NCI-H748 (cell line): ENCODE data around the gene GBX1.

Source experiments
- DNase-seq: peaks from one replicate; lab custom pipeline; 2025; ENCODE audit not compliant: unreplicated experiment; lab: John Stamatoyannopoulos, UW

Gene GBX1

DNA sequence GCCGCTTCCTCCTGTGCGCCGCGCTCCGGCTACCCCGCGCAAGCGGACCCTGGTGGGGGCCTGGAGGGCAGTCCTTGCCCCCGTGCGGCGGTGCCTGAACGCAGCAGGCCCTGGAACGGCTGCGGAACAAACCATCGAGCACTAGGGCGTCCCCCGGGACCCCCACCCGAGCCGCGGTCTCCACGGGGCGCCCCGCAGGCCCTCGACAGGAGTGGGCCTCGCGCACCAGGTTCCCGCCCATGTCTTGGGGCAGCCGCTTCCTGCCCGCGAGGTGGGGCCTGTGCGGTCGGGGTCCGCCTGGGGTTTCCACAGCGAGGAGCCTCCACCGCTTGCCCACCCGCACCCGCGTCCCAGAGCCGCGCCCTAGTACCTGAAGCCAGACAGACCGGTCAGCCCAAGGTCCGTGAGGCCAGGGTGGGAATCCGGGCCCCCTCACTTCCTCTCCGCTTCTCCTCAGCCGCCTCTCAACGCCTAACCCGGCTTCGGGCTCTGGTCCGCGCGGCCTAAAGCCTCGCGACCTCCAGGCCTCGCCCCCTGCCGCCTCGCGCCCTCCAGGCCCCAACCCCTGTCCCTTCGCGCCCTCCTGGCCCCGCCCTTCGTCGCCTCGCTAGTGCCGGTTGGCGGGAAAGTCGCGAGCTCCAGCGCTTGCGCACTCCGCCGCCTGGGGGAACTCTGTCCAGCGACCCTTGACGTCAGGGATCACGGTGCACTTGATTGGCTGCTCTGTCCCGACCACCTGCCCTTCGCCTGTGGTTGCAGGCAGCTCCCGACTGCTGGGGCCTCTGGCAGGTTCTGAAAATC lies 7.0 kb upstream of the GBX1 start:
- DNase-seq, result no peak

DNA sequence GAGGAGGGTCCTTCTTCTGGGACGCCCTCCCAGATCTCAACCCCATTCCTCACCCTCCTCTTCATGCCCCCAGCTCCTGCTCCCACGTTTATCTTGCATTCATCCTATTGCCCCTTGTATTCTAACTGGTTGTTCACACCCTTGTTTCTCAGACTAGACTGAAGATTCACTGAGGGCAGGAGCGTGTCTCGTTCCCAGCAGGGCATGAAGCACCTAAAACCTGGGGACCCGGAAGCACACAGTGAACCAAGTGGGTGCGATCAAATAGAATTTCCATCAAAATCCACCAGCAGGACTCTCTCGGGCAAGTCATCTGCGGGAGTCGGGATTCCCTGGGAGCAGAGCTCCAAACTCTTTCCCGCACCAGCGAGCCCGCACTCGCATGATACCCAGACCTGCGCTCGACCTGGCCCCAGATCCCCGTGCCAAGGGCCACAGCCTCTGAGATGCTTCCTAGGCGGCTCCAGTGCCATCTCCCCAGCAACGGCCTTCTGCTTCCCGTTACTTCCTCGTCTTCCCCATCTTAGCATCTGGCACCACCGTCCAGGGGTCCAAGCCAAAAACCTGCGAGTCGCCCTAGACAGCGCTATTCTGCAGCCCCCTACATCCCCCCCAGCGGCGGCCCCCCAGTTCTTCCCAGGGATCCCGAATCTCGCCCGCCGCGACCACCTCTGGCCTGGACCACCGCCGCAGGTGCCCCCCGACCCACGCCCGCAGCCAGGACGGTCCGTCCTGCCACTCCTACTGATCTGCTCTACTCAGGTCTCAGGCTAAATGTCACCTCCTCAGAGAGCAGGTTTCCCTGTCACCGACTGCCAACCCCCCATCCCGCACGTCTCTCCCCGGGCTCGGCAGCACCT lies 6.1 kb upstream of the GBX1 start:
- DNase-seq, result no peak

DNA sequence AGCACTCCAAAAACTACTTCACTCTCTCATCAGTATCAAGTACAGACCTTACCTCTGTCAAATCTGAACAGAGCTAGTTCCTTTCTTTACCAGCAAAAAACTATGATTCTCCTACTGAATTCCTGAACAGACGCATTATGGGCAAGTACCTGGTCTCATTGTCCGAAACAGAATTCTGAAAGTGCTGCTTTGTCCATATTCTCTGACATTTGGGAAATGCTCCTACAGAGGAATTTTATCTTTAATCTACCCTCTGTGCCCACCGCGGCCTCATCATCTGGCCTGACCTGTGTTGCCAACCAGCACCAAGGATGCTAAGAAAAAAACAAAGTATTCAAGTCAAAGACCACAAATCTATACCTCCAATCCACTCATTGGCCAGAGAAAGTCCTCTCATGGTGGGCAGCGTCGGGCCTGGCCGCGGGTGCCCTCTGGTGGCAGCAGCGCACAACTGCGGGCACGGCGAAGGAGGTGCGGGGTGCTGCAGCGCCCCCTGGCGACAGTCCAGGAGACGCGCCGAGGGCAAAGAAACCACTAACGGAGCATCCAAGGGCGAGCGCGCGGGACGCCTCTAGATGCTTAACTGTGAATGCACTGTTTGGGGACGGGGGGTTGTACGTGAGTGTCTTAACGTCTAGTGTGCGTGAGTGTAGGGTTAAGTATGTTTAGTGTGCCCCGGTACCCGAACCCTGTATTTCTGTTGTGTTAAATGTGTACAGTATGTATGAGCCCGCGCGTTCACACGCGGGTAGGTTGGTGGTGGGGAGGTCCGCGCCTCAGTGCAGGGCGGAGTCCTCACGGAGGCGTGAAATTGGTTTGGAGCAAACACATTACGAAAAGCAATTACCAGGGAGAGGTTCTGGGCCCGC lies 5.0 kb upstream of the GBX1 start:
- DNase-seq, result peak; percentile 75

DNA sequence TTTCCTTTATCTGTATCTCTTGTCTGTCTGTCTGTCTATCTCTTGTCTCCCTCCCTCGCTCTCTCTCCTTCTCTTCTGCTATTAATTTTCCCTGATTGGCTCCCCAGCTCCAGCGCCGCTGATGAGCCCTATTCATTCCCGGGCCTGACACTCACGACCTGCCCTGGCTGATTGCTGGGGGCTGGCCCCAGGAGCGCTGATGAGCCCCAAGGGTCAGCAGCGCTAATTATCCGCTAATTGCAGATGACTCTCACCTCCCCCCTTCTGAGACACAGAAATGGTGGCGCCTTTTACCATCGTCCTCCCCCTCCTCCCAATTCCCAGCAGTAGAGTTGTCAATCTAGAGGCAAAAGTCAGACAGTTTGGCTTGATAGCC lies 1.3 kb upstream of the GBX1 start:
- DNase-seq, result no peak

DNA sequence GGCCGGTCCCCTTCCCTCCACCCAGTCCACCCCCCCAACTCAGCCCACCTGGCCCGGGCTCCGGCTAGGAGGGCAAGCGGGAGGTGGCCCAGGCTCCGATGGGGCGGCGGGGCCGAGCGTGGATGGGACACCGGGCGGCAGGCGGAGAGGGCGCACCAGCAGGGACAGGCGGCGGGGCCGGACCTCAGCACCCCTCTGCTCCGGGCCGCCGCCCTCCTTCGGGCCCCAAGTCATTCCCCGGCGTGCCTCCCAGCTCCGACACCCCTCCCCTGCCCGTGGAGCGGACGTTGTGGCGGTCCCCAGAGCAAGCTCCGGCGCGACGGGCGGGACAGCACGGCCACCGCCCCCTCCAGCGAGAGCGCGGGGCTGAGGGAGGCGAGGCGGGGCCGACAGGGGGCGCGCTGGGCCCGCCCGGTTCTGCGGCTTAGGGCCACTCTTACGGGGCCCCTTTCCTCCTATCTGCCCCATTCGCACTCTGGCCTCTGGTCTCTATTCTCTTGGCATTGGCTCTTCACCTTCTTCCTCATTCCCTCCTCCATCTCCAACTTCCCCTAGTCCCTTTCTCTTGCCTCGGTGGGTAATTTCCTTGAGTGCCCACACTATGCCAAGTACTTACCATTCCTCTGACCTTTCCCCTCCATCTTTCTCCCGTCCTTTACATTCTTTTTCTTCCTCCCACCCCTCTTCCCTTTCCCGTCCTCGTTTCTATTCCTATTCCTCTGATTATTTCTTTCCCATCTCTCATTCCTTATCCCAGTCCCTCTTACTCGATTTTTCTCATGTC lies 701 bp upstream of the GBX1 start:
- peak; percentile 53 for DNase-seq

DNA sequence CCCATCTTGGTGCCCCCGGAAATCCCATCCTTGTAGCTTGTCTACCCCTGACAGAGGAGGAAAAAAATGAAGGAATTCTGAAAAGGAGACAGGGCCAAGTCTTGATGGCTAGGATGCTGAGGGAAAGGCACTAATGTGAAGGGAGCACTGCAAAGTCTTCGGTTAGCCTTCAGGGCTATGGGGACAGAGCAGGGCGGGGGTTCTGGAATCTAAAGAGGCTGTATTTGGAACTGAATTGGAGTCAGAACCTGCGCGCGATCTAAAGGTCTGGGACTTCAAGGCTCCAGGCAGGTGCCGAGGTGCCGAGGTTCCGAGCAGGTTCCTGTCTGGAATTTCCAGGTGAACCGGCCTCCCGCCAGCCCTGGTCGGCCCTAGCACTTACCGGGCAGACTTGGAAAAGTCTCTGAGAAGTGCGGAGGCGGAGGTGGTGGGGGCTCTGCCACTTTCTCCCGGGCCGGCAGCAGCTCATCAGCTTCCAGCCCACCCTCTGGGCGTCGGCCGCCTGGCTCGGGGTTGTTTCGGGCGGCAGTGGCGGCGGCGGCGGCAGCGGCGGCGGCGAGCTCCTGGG lies 781 bp downstream of the GBX1 start:
- DNase-seq, result peak; percentile 42

DNA sequence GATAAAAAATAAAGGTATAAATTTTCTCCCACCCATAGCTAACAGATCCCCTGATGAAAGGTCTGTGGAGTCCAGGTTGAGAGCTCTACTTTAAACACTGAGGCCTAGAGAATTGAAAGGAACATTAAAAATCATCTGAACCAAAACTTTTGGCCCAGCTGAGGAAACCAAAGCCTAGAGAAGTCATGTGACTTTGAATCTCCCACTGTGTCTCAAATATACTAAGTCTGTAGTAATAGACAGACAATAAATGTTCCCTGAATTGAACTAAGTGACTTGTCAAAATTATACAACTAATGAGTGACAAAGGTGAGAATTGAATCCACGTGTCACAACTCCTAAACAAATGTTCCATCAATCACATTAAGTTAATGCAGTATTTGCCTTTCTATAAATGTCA lies 5.7 kb downstream of the GBX1 start:
- DNase-seq, result no peak

DNA sequence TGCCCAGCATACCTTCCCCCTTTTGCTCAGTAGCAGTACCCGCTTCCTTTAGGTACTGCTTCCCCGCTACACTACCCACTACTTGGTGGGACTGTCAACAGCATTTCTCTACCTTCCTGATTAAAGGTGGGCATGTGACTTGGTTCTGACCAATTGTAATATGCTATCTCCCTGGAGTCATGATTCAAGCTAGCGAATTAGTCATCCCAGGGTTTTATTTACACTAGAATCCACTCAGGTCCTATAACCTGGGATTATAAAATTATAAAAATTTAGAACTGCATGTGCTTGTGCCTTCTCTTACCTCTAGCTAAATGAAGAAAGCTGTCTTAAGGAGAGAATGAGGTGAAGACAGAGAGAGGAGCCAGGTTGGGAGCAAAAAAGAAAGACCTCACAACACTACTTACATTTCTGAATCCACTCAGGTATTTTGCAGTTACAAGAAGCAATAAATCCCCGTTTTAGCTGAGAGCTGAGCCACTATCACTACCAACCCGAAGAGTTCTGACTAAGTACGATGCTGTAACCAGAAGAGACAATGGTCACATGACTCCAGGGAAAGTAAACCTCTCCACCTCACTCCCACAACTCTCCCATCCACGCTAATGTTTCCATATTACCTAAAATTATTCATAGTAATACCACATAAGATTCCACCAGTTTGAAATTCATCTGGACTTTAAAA lies 9.7 kb downstream of the GBX1 start:
- DNase-seq, result no peak

DNA sequence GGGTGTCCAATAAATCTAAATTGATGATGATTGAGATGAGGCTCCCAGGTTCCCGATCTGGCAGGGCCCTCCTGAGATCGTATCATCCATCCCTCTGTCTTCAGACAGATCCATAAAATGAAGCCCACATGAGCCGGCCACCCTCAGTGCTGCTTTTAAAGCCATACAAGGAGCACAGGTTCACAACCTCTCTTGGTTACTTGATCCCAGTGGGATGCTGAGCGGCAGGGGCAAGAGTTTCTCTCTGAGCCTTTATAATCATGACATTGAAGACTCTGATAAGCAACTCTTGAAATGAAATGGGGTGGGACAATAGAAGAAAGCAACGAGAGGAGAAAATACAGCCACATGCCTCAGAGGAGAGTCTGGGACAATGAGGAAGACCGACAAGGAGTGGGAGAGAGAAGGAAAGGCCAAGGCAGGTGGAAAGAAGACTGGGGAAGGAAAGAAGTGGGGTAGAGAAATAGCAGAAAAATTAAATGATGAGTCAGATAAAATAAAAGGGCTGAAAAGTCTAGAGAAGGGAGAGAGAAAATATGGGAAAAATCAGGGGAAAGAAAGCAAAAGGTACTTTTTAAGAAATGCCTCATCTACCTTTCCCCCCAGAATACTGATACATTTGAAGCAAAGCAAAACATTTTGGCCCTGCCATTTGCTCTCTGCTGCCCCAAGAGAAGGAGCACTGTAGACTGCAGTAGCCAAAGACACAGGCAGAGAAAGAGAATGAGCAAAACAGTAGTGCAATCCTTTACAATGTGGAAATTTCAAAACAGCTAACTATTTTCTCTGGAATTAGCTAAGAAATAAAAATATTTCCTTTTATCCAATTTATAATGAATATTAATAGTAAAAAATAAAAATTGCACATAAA lies 14.6 kb downstream of the GBX1 start:
- DNase-seq, result no peak

DNA sequence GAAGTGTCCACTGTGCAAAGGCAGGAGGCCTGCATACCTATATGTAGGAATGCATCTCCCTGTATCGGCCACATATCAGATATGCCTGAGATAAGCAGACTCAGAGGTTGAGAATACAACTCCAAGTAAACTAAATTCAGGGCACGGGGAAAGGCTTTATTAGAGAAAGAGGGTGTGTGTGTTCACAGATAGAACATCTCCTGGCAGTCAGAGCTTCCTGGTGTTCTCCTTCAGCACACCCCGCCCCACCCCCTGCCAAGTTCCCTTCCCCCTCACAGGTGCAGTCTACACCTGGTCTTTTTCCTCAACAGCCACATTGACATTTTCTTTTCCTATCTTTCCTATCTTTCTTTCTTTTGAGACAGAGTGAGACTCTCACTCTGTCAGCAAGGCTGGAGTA lies 17.1 kb downstream of the GBX1 start:
- DNase-seq, result no peak

DNA sequence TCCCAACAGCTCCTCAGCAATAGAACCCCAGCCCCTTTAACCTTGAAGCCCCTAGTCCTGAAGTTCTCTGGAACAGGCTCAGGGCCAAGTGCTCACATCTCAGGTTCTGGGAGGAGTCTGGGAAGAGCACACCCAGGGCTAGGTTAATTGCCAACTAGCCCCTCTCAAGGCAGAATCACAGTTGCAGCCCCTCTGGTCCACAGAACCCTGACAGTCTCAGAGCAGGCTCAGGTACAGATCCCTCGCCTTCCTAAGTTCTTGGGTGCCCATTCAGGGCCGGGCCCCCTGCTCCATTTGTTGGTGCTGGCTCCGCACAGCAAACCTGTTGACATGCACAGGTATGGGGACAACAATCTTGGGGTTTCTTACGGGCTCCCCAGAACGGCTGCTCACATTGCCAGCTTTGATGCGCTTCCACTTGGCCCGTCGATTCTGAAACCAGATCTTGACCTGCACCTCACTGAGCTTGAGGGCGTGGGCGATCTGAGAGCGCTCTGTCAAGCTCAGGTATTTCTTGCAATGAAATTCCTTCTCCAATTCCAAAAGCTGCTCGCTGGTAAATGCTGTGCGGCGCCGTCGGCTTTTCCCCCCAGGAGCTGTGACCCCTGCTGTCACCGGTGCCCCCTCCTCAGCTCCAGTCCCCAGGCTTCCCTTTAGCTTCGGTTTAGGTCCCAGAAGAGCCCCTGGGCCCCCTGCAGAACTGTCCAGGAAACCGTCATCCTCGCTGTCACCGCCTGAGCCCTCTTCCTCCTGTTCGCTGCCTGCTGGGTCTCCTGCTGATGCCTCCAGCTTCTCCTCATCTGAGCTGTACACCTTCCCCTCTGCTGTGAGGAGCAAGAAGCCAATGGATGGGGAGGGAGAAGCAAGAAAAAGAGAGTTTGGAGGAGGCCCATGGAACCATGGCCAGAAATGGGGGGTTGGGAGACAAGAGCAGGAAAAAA lies 18.9 kb downstream of the GBX1 start:
- DNase-seq, result no peak

DNA sequence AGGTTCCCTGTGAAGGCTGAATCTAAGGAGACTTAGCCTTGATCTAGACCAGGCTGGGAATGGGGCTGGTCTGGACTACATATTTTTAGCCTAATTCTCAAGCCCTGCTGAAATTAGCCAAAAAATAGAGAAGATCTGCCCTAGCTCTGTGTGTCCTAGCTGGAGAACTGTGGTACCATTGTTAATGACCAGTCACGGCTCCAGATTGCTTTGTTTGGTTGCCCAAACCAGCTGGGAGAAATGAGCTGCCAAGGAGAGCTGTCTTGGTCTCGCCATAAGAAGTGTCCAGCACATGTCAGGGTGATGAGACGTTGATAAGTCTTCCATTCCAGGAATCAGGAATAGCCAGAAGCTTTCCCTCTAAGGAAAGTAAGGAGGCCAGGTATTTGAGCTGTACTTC lies 20.7 kb downstream of the GBX1 start:
- no peak for DNase-seq

DNA sequence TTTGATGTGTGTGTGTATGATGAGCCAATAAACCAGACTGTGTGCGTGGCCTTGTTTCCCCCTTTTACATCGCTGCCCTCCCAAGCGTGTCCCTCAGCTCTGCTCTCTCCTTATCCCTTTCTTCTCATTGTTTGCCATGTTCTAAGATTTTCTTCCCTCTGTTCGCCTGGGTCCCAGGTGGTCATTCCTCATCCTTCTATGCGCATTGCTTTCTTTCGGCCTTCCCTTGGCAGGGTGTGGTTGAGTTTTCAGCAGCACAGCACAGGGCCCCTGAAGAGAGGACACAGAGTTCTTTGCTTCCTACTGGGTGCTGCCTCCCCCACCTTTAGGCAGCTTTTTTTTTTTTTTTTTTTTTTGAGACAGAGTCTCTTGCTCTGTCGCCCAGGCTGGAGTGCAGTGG lies 23.1 kb downstream of the GBX1 start:
- no peak for DNase-seq

DNA sequence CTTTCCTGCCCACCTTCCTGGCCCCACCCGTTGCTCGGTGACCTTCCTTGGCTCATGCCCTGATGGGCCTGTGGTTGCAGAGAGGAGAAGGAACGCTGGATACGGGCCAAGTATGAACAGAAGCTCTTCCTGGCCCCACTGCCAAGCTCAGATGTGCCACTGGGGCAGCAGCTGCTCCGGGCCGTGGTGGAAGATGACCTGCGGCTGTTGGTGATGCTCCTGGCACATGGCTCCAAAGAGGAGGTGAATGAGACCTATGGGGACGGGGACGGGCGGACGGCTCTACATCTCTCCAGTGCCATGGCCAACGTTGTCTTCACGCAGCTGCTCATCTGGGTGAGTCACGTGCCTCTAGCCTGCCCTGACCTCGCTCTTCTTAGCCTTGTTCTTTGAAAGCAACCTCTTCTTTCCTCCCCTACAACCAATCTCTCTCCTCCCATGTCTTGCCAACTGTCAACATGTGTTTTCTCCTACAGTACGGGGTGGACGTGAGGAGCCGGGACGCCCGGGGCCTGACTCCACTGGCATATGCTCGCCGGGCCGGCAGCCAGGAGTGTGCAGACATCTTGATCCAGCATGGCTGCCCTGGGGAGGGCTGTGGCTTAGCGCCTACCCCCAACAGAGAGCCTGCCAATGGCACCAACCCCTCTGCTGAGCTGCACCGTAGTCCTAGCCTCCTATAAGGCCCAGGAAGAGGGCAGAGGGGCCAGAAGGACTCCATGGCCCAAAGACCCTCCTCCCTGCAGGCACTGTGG lies 24.1 kb downstream of the GBX1 start:
- no peak for DNase-seq

DNA sequence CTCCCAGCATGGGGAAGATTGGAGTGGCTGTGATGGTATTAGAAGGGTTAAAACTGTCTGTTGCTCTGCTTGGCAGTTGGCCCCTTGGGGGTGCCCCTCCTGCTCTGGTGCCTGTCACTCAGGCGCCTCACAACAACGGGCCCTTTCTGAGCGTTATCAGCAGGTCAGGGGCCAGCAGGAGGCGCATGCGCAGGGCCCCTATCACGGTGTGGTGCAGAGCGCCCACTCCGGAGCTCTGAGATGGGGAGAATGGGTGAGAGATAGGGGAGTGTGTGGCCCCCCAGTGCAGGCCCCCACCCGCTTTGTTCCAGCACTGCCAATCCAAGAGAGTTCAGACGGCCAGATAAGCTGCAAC lies 24.8 kb downstream of the GBX1 start:
- DNase-seq, result no peak

DNA sequence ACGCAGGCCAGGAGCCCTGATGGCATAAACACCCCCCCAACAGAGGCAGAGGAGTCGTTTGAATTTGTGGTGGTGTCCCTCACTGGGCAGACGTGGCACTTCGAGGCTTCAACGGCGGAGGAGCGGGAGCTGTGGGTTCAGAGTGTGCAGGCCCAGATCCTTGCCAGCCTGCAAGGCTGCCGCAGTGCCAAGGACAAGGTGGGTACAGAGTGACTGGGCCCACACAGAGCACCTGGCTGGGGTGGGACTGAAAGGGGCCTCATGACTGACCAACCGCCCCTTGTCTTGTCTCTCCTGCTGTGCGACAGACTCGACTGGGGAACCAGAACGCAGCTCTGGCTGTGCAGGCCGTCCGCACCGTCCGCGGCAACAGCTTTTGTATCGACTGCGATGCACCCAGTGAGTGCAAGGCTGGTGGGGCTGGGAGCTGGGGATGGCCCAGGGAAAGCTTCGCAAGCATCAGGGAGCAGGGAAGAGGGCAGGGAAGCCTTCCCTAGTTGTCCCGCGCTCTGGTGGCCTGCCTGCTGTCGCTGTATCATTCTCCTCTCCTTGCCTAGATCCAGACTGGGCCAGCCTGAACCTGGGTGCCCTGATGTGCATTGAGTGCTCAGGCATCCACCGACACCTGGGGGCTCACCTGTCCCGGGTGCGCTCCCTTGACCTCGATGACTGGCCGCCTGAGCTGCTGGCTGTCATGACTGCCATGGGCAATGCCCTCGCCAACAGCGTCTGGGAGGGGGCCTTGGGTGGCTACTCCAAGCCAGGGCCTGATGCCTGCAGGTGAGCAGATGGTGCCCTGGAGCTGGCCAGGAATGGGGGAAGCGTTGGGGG lies 25.4 kb downstream of the GBX1 start:
- no peak for DNase-seq
